Hematopoietic multipotent progenitor cell treated with erythropoietin and hydrocortisone succinate and interleukin-3 and kit ligand, for 8 days (in vitro differentiated cells): Measurements from ENCODE around the gene CABYR.
A peak's percentile ranks its signal among the peaks of the same experiment; 100 is the strongest.

Source experiments
- DNase-seq: peaks from one replicate; pipeline ENCODE4 v3.0.0-alpha.2; 2015

CABYR gene

GRCh38 chr18:24195296-24196053, 56.6 kb downstream of the CABYR start:
- no peak for DNase-seq

- no peak for DNase-seq
Measured at GRCh38 chr18:24196764-24197163, 57.9 kb downstream of the CABYR start.

- no peak for DNase-seq
Measured at GRCh38 chr18:24197412-24197811, 58.5 kb downstream of the CABYR start.

DNA sequence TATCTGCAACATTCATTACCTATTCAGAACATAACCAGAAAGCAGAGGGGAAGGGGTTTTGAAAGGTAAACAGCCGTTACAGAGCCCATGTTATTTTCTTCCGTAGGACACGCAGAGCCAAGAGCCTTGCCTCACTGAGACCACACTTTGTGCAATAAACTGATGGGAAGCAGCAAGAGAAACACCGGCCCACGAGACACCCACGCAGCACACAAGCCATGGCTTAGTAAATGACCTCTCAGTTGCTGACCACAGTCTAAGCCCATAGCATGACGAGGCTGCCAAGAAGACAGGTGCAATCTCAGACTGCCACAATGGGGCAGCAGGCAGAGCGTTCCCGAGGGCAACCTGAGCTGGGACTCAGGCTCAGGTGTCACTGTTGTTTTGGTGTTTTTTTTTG, 59.6 kb downstream of the CABYR start:
- DNase-seq: no peak

- DNase-seq: no peak
Measured at GRCh38 chr18:24199372-24199962, 60.6 kb downstream of the CABYR start.

- peak; percentile 6 for DNase-seq
Measured at GRCh38 chr18:24200494-24201290, 61.8 kb downstream of the CABYR start.

DNA sequence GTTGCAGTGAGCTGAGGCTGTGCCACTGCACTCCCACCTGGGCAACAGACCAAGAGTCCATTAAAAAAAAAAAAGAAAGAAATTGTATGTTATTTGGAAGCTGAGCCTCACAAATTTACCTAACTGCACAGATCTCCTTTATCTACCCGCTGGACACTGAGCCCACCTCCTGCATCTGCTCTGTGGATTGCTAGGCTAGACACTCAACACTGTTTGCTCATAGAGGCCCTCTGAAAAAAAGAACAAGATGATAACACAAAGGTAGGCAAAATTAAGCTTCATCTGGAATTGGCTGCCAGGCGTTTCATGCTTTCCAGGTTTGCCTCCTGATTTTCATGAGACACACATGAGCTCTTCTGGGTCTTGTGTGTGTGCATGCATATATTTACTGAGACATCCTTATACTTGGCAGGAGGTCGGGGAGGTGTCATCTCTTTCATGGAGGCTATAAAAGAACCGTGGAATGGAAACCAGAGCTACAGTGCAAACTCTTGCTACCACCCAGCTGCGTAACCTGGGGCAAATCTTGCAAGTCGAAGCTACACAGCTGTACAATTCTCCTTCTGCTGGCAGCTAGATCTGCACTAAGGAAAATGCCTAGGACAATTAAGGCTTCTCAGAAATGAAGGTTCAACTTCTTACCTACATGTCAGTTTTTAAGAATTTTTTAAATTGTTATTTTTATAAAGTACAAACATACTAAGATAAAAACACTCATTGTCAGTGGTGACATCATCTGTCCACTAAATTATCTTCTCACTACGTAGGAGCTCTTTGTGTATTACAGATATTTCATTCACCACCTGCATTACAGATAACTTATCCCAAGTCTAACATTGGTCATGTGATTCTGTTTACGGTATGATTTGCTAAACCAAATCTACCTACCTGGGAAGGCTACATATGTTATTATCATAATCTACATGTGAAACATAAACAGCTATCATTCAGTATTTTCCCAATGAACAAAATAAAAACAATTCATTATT, 63.1 kb downstream of the CABYR start:
- no peak for DNase-seq

DNA sequence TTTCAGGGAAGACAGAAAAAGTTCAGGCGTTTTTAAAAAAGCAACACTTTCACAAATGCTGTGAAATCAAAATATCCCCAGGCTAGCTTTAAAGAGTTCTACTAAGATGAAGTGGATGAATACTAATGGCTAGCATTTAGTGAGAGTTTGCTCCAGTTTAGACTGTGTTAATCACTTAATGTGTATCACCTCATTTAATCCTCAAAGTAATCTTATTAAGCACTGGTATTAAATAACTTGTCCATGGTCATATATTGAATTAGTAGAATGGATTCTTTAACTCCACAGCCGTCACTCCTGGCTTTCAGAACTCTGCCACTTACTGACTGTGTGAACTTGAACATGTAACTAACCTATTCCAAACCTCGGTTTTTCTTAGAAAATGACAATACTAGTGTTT, 66.0 kb downstream of the CABYR start:
- no peak for DNase-seq

- no peak for DNase-seq
Measured at GRCh38 chr18:24208270-24209035, 69.6 kb downstream of the CABYR start.

DNA sequence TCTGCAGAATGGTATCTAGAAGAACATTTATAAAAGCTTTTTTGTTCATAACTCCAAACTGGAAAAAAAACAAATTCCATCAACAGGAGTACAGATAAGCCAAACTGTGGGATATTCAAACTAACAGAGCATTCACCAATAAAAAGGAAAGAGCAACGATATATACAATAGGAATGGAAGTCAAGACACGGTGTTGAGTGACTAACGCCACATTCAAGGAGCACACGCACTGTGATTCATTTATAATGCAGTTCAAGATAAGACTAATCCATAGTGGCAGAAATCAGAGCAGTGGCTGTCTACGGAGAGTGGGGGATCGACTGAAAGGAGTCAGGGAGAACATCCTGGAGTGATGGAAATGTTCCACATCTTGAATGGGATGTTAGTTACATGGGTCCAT, 70.7 kb downstream of the CABYR start:
- DNase-seq: no peak
